ENCODE results near the gene MAST4. TPM values are rescaled to one million over a fixed set of nuclear protein-coding genes. Genes with fewer than 3 reads are reported as not detected.

MAST4 gene
- total RNA-seq, 2 donors from 2014 or later = 15.9 to 53.1 TPM

- Mint-ChIP-seq H3K4me1 (ENCODE audit: low read depth in 2 of 2) (peaks cover 0 to 24% of the 10 kb centered on the region in 2 donors), H3K27ac (no peak overlapping the region), H3K27me3 (peaks cover 17 to 19% of the 10 kb centered on the region in 2 donors), H3K4me3 (no peak overlapping the region), H3K36me3 (no peaks in the 10 kb centered on the region), H3K9me3 (no peaks in the 10 kb centered on the region)
- DNase-seq (ENCODE audit: low spot score) (no peak), ATAC-seq (no peak)
These were observed 258.2 kb downstream of the MAST4 start for GRCh38 chr5:66854416-66854815.

- Mint-ChIP-seq H3K27ac (no peak overlapping the region), H3K4me1 (ENCODE audit: low read depth in 2 of 2) (peaks cover 0 to 20% of the 10 kb centered on the region in 2 donors), H3K9me3 (no peaks in the 10 kb centered on the region), H3K36me3 (no peaks in the 10 kb centered on the region), H3K4me3 (no peak overlapping the region), H3K27me3 (peaks cover 13 to 22% of the 10 kb centered on the region in 2 donors)
- peak; percentile 38 to 70 for ATAC-seq
- no peak for DNase-seq (ENCODE audit: low spot score)
These were observed 260.0 kb downstream of the MAST4 start for GRCh38 chr5:66856041-66856805.

GRCh38 chr5:66859526-66859925 is 263.3 kb downstream of the MAST4 start:
- ATAC-seq (no peak), DNase-seq (ENCODE audit: low spot score) (no peak)
- peak overlapping the region in 1 of 2 donors; percentile 18 for H3K27ac Mint-ChIP-seq
- H3K4me1 Mint-ChIP-seq (ENCODE audit: low read depth in 2 of 2) = peaks cover 4 to 33% of the 10 kb centered on the region in 2 donors
- H3K9me3 Mint-ChIP-seq = no peaks in the 10 kb centered on the region
- H3K4me3 Mint-ChIP-seq = no peak overlapping the region
- H3K27me3 Mint-ChIP-seq = peaks cover 19 to 26% of the 10 kb centered on the region in 2 donors
- H3K36me3 Mint-ChIP-seq = no peaks in the 10 kb centered on the region

GRCh38 chr5:66860199-66860975 is 264.2 kb downstream of the MAST4 start:
- Mint-ChIP-seq H3K4me3 (no peak overlapping the region), H3K4me1 (ENCODE audit: low read depth in 2 of 2) (peaks cover 4 to 34% of the 10 kb centered on the region in 2 donors), H3K27ac (no peak overlapping the region), H3K27me3 (peaks cover 25 to 26% of the 10 kb centered on the region in 2 donors), H3K9me3 (no peaks in the 10 kb centered on the region), H3K36me3 (no peaks in the 10 kb centered on the region)
- ATAC-seq (no peak), DNase-seq (ENCODE audit: low spot score) (no peak)

GRCh38 chr5:66861402-66861801 is 265.2 kb downstream of the MAST4 start:
- no peak overlapping the region for H3K27ac Mint-ChIP-seq
- H3K27me3 Mint-ChIP-seq = peaks cover 25 to 26% of the 10 kb centered on the region in 2 donors
- H3K4me3 Mint-ChIP-seq = no peak overlapping the region
- H3K36me3 Mint-ChIP-seq = no peaks in the 10 kb centered on the region
- DNase-seq (ENCODE audit: low spot score) (no peak), ATAC-seq (no peak)
- no peaks in the 10 kb centered on the region for H3K9me3 Mint-ChIP-seq
- peaks cover 4 to 28% of the 10 kb centered on the region in 2 donors for H3K4me1 Mint-ChIP-seq (ENCODE audit: low read depth in 2 of 2)

- ATAC-seq = no peak
- H3K9me3 Mint-ChIP-seq = no peaks in the 10 kb centered on the region
- H3K4me3 Mint-ChIP-seq = no peak overlapping the region
- H3K27ac Mint-ChIP-seq = no peak overlapping the region
- DNase-seq (ENCODE audit: low spot score) = no peak
- peaks cover 4 to 27% of the 10 kb centered on the region in 2 donors for H3K4me1 Mint-ChIP-seq (ENCODE audit: low read depth in 2 of 2)
- H3K36me3 Mint-ChIP-seq = no peaks in the 10 kb centered on the region
- peaks cover 25 to 26% of the 10 kb centered on the region in 2 donors for H3K27me3 Mint-ChIP-seq
These were observed 265.8 kb downstream of the MAST4 start for GRCh38 chr5:66862020-66862419.

- peaks cover 25 to 26% of the 10 kb centered on the region in 2 donors for H3K27me3 Mint-ChIP-seq
- H3K4me1 Mint-ChIP-seq (ENCODE audit: low read depth in 2 of 2) = peaks cover 4 to 33% of the 10 kb centered on the region in 2 donors
- ATAC-seq (no peak), DNase-seq (ENCODE audit: low spot score) (no peak)
- no peaks in the 10 kb centered on the region for H3K36me3 Mint-ChIP-seq
- peak overlapping the region; percentile 60 for H3K4me3 Mint-ChIP-seq
- no peaks in the 10 kb centered on the region for H3K9me3 Mint-ChIP-seq
- peak overlapping the region; percentile 60 to 80 for H3K27ac Mint-ChIP-seq
These were observed 267.3 kb downstream of the MAST4 start for GRCh38 chr5:66863243-66864170.

- H3K36me3 Mint-ChIP-seq = no peaks in the 10 kb centered on the region
- H3K27ac Mint-ChIP-seq = peak overlapping the region in 1 of 2 donors; percentile 80
- H3K9me3 Mint-ChIP-seq = no peaks in the 10 kb centered on the region
- ATAC-seq (peak; percentile 63 to 87), DNase-seq (ENCODE audit: low spot score) (peak; percentile 61)
- H3K4me3 Mint-ChIP-seq = peak overlapping the region; percentile 60
- peaks cover 22% of the 10 kb centered on the region in 2 donors for H3K27me3 Mint-ChIP-seq
- H3K4me1 Mint-ChIP-seq (ENCODE audit: low read depth in 2 of 2) = peaks cover 4 to 33% of the 10 kb centered on the region in 2 donors
These were observed 268.2 kb downstream of the MAST4 start for GRCh38 chr5:66864240-66864884.

GRCh38 chr5:66867618-66868322 is 271.6 kb downstream of the MAST4 start:
- H3K9me3 Mint-ChIP-seq = no peaks in the 10 kb centered on the region
- peaks cover 4 to 33% of the 10 kb centered on the region in 2 donors for H3K4me1 Mint-ChIP-seq (ENCODE audit: low read depth in 2 of 2)
- peak overlapping the region in 1 of 2 donors; percentile 3 for H3K27ac Mint-ChIP-seq
- ATAC-seq (peak in 1 of 2 donors; percentile 65), DNase-seq (ENCODE audit: low spot score) (no peak)
- no peak overlapping the region for H3K4me3 Mint-ChIP-seq
- peaks cover 13 to 18% of the 10 kb centered on the region in 2 donors for H3K27me3 Mint-ChIP-seq
- no peaks in the 10 kb centered on the region for H3K36me3 Mint-ChIP-seq

GRCh38 chr5:66869347-66869746 is 273.2 kb downstream of the MAST4 start:
- no peak overlapping the region for H3K4me3 Mint-ChIP-seq
- no peak overlapping the region for H3K27ac Mint-ChIP-seq
- ATAC-seq (no peak), DNase-seq (ENCODE audit: low spot score) (no peak)
- peaks cover 1 to 21% of the 10 kb centered on the region in 2 donors for H3K4me1 Mint-ChIP-seq (ENCODE audit: low read depth in 2 of 2)
- no peaks in the 10 kb centered on the region for H3K36me3 Mint-ChIP-seq
- no peaks in the 10 kb centered on the region for H3K9me3 Mint-ChIP-seq
- H3K27me3 Mint-ChIP-seq = peaks cover 4 to 7% of the 10 kb centered on the region in 2 donors

- Mint-ChIP-seq H3K27ac (no peak overlapping the region), H3K4me3 (no peak overlapping the region), H3K4me1 (ENCODE audit: low read depth in 2 of 2) (peaks cover 0 to 14% of the 10 kb centered on the region in 2 donors), H3K36me3 (no peaks in the 10 kb centered on the region), H3K9me3 (no peaks in the 10 kb centered on the region), H3K27me3 (peaks cover 0 to 3% of the 10 kb centered on the region in 2 donors)
- DNase-seq (ENCODE audit: low spot score) (no peak), ATAC-seq (no peak)
These were observed 274.5 kb downstream of the MAST4 start for GRCh38 chr5:66870708-66871107.

- DNase-seq (ENCODE audit: low spot score) = no peak
These were observed 275.5 kb downstream of the MAST4 start for GRCh38 chr5:66871651-66872050.

More at GRCh38 chr5:66871651-66872050, 275.5 kb downstream of the MAST4 start:
- no peak overlapping the region for H3K27ac Mint-ChIP-seq
- no peak overlapping the region for H3K4me3 Mint-ChIP-seq
- no peak for ATAC-seq
- H3K9me3 Mint-ChIP-seq = no peaks in the 10 kb centered on the region
- peaks cover 0 to 14% of the 10 kb centered on the region in 2 donors for H3K4me1 Mint-ChIP-seq (ENCODE audit: low read depth in 2 of 2)
- no peaks in the 10 kb centered on the region for H3K36me3 Mint-ChIP-seq
- H3K27me3 Mint-ChIP-seq = peaks cover 0 to 3% of the 10 kb centered on the region in 2 donors

Measured in natural killer cell treated with Interleukin-12 subunit alpha and Interleukin-12 subunit beta and Interleukin-15 and Interleukin-18, amount 100 ng/mL, for 72 hours (primary cell).